Mesodermal cell (in vitro differentiated cells): Measurements from ENCODE around the gene CTTNBP2NL.
"Not testable (repeated sequence)": the region's sequence is repeated elsewhere in the genome, so short reads cannot be mapped to it uniquely, and the experiment has no call there.

ENCODE experiments used
- H3K27ac ChIP-seq: 2 replicates; pipeline ENCODE4 v1.7.0; 2013; ENCODE audit warnings: mild to moderate bottlenecking, low read depth, low read length, moderate library complexity; ENCODE audit not compliant: severe bottlenecking
- H3K36me3 ChIP-seq: 2 replicates; pipeline ENCODE4 v1.7.1; 2013; ENCODE audit warnings: mild to moderate bottlenecking, low read length, moderate library complexity; ENCODE audit not compliant: control insufficient read depth, insufficient read depth
- H3K4me1 ChIP-seq: one replicate; pipeline ENCODE4 v1.7.1; 2013; ENCODE audit warnings: mild to moderate bottlenecking, low read length; ENCODE audit not compliant: insufficient read depth, control insufficient read depth, poor library complexity, severe bottlenecking
- H3K4me3 ChIP-seq: 2 replicates; pipeline ENCODE4 v1.7.0; 2013; ENCODE audit warnings: low read length, control low read depth, mild to moderate bottlenecking; ENCODE audit not compliant: insufficient read depth, poor library complexity, severe bottlenecking; ENCODE audit errors: extremely low read depth
- H3K9me3 ChIP-seq: 2 replicates; pipeline ENCODE4 v1.7.1; 2013; ENCODE audit warnings: mild to moderate bottlenecking, low read length, moderate library complexity; ENCODE audit not compliant: control insufficient read depth
- WGBS, 2 experiments: methylation state at CpG; one replicate each; pipeline ENCODE4 v1.1.5; 2013; ENCODE audit warnings: missing lambda C conversion rate in 2 of 2; ENCODE audit not compliant: insufficient coverage in 2 of 2; 5-methylcytosine and 5-hydroxymethylcytosine counted together

Gene CTTNBP2NL

GRCh38 chr1:112448904-112449629 lies 53.1 kb downstream of the CTTNBP2NL start:
- Histone ChIP-seq H3K36me3 (peaks cover 76% of the 10 kb centered on the region), H3K9me3 (no peaks in the 10 kb centered on the region), H3K4me1 (no peaks in the 10 kb centered on the region), H3K27ac (no peak overlapping the region), H3K4me3 (no peak overlapping the region)
- WGBS, 2 experiments = 95 to 100% methylated on average over 4 of the region's 8 CpGs

- H3K36me3 ChIP-seq = peaks cover 78% of the 10 kb centered on the region
- H3K9me3 ChIP-seq = no peaks in the 10 kb centered on the region
- H3K4me1 ChIP-seq = no peaks in the 10 kb centered on the region
- no peak overlapping the region for H3K27ac ChIP-seq
- no peak overlapping the region for H3K4me3 ChIP-seq
Measured at GRCh38 chr1:112449630-112449983, 53.6 kb downstream of the CTTNBP2NL start.

GRCh38 chr1:112450773-112451172 lies 54.8 kb downstream of the CTTNBP2NL start:
- H3K27ac ChIP-seq = no peak overlapping the region
- peaks cover 80% of the 10 kb centered on the region for H3K36me3 ChIP-seq
- H3K4me1 ChIP-seq = no peaks in the 10 kb centered on the region

GRCh38 chr1:112451301-112451700 lies 55.3 kb downstream of the CTTNBP2NL start:
- WGBS, 2 experiments = 87 to 100% methylated on average over 1 to 3 of the region's 3 CpGs
- peaks cover 80% of the 10 kb centered on the region for H3K36me3 ChIP-seq
- not testable (repeated sequence) for H3K4me3 ChIP-seq, H3K4me1 ChIP-seq, H3K9me3 ChIP-seq, H3K27ac ChIP-seq

More at GRCh38 chr1:112450773-112451172, 54.8 kb downstream of the CTTNBP2NL start:
- H3K4me3 ChIP-seq = no peak overlapping the region
- H3K9me3 ChIP-seq = no peaks in the 10 kb centered on the region

- Histone ChIP-seq H3K27ac (no peak overlapping the region), H3K4me3 (no peak overlapping the region), H3K36me3 (peaks cover 90% of the 10 kb centered on the region), H3K4me1 (no peaks in the 10 kb centered on the region), H3K9me3 (no peaks in the 10 kb centered on the region)
- 100% methylated on average over 1 of the region's 1 CpG; no CpG with 5 or more reads in 1 of the 2 experiments for WGBS, 2 experiments
Measured at GRCh38 chr1:112453876-112454275, 57.9 kb downstream of the CTTNBP2NL start.

- 92 to 96% methylated on average over 2 to 3 of the region's 3 CpGs for WGBS, 2 experiments
- H3K27ac ChIP-seq = no peak overlapping the region
- H3K4me1 ChIP-seq = no peaks in the 10 kb centered on the region
- no peak overlapping the region for H3K4me3 ChIP-seq
- H3K36me3 ChIP-seq = peaks cover 90% of the 10 kb centered on the region
- no peaks in the 10 kb centered on the region for H3K9me3 ChIP-seq
Measured at GRCh38 chr1:112454316-112454715, 58.3 kb downstream of the CTTNBP2NL start.

- H3K27ac ChIP-seq = no peak overlapping the region
- H3K36me3 ChIP-seq = peaks cover 94% of the 10 kb centered on the region
- H3K4me3 ChIP-seq = no peak overlapping the region
- no peaks in the 10 kb centered on the region for H3K9me3 ChIP-seq
- H3K4me1 ChIP-seq = no peaks in the 10 kb centered on the region
- no CpG with 5 or more reads among the region's 2 CpGs for WGBS, 2 experiments
Measured at GRCh38 chr1:112457241-112457640, 61.2 kb downstream of the CTTNBP2NL start.

- H3K36me3 ChIP-seq = peaks cover 95% of the 10 kb centered on the region
- H3K27ac ChIP-seq = no peak overlapping the region
- no peaks in the 10 kb centered on the region for H3K4me1 ChIP-seq
- no peaks in the 10 kb centered on the region for H3K9me3 ChIP-seq
- H3K4me3 ChIP-seq = no peak overlapping the region
Measured at GRCh38 chr1:112457955-112458354, 61.9 kb downstream of the CTTNBP2NL start.

- no peaks in the 10 kb centered on the region for H3K4me1 ChIP-seq
- no peak overlapping the region for H3K27ac ChIP-seq
- H3K4me3 ChIP-seq = no peak overlapping the region
- H3K36me3 ChIP-seq = peaks cover 90% of the 10 kb centered on the region
- 95% methylated on average over 4 of the region's 4 CpGs for WGBS, 2 experiments
- no peaks in the 10 kb centered on the region for H3K9me3 ChIP-seq
Measured at GRCh38 chr1:112458756-112459155, 62.7 kb downstream of the CTTNBP2NL start.

- Histone ChIP-seq H3K4me1 (peaks cover 11% of the 10 kb centered on the region), H3K27ac (peak overlapping the region; percentile 23), H3K9me3 (no peaks in the 10 kb centered on the region), H3K36me3 (peaks cover 71% of the 10 kb centered on the region), H3K4me3 (no peak overlapping the region)
- 100% methylated on average over 1 of the region's 2 CpGs; no CpG with 5 or more reads in 1 of the 2 experiments for WGBS, 2 experiments
Measured at GRCh38 chr1:112460615-112461014, 64.6 kb downstream of the CTTNBP2NL start.

- Histone ChIP-seq H3K4me3 (no peak overlapping the region), H3K9me3 (no peaks in the 10 kb centered on the region), H3K4me1 (peaks cover 15% of the 10 kb centered on the region), H3K27ac (no peak overlapping the region), H3K36me3 (peaks cover 64% of the 10 kb centered on the region)
- WGBS, 2 experiments = 71% methylated on average over 1 of the region's 3 CpGs; no CpG with 5 or more reads in 1 of the 2 experiments
Measured at GRCh38 chr1:112461200-112461871, 65.3 kb downstream of the CTTNBP2NL start.
